GM19023 (cell line): Measurements from ENCODE around the gene IL13RA1.
"Not testable (repeated sequence)": the region's sequence is repeated elsewhere in the genome, so short reads cannot be mapped to it uniquely, and the experiment has no call there.

Source experiments
- ATAC-seq: cut with Tn5 transposase; IDR thresholded peaks from one replicate; pipeline ENCODE4 v1.9.1; 2021; ENCODE audit warnings: mild to moderate bottlenecking, moderate library complexity; ENCODE audit not compliant: unreplicated experiment

Gene IL13RA1

DNA sequence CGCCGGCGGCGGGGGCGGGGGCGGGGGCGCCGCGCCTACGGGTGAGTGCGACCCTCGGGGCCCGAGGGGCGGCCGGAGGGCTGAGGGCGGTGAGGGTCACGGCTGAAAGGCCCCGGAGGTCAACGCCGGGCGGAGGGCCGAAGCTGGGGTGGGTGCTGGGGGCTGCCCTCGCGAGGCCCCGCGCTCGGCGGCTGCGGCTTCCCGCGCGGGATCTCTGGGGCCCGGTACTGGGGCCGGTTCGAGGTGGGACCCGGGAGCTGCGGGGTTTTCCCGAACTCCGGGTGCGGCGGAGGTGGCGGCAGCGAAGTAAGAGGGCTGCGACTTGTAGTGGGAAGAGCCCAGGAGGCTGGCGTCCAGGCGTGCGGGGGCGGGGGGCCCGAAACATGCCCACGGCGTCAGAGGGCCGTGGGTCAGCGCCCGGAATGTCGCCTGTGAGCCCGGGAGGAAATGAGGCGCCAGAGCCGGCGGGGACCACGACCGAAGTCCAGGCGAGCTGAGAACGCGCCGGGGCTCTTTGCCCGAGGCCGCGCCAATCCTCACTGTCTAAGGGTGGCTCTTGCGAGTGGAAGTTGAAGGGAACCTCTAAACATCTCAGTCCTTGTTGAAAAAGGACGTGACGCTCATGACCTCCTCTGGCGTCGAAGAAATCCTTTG, 407 bp downstream of the IL13RA1 start:
- ATAC-seq: peak; percentile 11

DNA sequence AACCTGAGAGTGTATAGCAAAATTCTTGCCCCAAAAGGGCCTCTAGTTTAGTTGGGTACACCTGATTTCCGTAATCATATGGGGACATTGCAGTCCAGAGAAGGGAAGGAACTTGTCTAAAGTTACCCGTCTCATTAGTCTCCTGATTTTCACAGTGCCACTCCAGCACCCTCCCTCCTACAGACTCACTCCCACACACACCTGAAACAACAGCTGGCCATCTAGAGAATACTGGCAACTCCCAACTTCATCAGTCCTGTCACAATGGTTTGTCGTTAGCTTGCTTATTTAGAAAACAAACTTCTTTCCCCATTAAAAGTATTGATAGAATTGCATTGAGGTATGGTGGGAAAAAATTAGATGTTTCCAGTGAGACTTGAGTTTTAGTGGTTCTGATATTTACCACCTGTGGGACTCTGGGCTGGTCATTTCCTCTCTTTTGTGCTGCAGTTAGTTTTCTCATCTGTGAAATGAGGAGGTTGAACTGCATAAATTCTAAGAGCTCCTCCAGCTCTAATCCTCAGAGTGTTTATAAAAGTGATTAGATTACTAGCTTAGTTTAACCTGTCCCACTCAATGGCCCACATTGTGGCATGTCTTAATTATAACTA, 1.7 kb downstream of the IL13RA1 start:
- no peak for ATAC-seq

DNA sequence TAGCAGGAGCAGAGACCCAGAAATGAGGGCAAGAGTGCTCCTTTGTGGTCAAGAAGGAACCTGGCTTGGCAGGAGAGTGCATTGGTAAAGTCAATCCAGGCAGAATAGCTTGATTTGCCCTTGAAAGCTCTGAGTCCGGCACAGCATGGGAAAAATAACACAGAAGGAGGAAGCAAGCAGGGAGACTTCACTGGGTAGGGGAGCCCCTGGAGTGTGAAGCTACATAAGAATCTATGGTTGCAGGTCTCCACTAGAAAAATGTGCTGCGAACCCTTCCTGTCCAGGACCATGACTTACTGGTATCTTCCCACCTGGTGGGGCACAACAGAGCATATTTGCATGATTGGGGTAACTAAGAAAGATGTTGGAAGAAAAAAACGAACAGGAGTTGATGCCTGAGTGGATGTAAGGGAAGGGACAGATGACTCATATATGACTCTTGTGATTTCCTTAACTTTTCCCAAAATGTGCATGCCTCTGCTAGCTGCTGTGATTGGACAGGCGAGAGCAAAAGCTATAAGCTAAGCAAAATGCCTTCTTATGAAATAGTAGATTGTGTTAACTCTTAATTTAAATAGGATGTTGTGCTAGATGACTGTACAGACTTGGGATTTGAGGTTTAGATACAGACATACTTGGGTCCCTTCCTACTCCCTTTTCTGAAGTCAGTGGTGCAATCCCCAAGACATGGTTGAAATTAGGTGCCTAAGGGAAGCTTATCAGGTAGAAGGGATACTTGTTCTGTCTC, 3.3 kb downstream of the IL13RA1 start:
- no peak for ATAC-seq

DNA sequence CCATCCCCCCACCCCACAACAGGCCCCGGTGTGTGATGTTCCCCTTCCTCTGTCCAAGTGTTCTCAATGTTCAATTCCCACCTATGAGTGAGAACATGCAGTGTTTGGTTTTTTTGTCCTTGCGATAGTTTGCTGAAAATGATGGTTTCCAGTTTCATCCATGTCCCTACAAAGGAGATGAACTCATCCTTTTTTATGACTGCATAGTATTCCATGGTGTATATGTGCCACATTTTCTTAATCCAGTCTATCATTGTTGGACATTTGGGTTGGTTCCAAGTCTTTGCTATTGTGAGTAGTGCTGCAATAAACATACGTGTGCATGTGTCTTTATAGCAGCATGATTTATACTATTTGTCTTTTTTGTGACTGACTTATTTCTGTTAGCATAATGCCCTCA, 5.1 kb downstream of the IL13RA1 start:
- ATAC-seq: not testable (repeated sequence)

DNA sequence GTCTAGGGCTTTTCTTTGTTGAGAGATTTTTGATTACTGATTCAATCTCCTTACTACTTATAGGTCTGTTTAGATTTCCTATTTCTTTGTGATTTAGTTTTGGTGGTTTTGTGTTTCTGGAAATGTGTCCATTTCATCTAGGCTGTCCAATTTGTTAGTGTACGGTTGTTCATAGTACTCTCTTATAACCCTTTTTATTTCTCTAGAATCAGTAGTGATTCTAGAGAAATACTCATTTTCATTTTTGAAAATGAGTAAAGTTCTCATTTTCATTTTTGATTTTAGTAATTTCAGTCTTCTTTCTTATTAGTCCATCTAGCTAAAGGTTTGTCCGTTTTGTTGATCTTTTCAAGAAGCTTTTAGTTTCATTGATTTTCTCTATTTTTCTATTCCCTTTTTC, 7.5 kb downstream of the IL13RA1 start:
- no peak for ATAC-seq

DNA sequence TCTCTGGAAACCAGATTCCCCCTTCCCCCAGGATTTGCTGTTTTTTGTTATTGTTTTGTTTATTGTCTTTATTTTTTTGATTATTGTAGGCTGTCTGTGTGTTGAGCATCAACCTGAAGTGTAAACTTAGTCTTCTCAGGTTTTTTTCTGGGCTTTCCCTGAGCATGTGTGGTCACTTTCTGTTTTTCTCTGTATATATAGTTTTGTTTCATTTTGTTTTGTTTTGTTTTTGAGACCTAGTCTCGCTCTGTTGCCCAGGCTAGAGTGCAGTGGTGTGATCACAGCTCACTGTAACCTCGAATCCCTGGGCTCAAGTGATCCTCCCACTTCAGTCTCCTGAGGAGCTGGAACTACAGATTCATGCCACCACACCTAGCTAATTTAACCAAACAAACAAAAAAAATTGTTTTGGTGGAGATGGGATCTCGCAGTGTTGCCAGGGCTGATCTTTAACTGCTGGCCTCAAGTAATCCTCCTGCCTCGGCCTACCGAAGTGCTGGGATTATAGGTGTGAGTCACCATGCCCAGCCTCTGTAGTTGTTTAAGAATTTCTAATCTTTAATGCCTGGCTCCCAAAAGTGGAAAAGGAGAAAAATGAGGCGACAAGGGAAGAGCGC, 9.1 kb downstream of the IL13RA1 start:
- peak; percentile 81 for ATAC-seq

DNA sequence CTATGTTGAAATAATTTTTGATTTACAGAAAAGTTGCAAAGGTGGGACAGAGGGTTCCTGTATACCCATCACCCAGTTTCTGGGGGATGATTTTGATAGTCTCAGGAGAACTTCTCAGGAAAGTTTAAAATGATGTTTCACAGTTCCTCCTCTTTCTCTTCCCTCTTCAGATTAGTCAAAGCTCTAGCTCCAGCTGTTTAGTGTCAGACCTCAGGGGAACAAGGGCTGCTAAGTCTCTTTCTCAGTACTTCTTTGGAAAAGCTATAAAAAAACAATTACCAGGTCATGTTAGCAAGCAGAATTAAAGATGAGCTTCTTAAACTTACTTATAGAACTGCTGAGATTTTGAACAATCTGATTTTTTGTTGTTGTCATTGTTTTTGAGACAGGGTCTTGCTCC, 12.2 kb downstream of the IL13RA1 start:
- no peak for ATAC-seq

DNA sequence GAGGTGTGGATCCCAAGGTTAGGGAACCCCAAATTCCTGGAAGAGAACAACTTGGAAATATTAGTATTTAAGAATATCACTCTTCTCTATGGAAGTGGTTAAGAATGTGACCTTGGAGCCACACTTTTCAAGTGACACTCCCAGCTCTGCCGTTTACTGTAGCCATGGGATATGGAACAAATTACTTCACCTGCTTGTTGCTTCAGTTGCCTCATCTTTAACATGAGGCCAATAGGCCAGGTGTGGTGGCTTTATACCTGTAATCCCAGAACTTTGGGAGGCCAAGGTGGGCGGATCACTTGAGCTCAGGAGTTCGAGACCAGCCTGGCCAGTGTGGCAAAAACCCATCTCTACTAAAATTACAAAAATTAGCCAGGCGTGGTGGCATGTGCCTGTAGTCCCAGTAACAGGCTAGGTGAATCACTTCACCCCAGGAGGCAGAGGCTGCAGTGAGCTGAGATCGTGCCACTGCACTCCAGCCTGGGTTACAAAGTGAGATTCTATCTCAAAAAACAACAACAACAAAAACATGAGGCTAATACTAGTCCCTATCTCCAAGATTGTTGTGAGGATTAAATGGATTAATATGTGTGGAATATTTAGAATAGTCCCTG, 13.0 kb downstream of the IL13RA1 start:
- no peak for ATAC-seq

DNA sequence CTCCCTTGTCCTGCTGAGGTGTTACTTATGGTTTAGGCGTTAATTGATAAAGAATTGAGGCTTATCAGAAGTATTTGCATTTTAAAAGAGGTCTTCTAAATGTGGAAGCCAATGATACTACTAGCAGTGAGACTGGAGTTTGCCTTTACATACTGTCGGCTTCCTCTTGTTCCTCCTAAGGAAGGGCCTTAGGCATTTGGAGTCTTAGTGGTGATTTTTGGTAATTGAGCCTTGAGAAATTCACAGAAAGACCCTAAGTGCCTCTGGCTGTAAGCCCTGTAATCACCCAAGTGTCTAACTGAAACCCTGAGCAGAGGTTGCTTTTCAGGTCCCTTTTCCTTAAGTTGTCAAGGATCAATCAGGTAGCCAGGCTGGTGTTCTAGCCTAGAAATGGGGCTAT, 14.8 kb downstream of the IL13RA1 start:
- no peak for ATAC-seq

DNA sequence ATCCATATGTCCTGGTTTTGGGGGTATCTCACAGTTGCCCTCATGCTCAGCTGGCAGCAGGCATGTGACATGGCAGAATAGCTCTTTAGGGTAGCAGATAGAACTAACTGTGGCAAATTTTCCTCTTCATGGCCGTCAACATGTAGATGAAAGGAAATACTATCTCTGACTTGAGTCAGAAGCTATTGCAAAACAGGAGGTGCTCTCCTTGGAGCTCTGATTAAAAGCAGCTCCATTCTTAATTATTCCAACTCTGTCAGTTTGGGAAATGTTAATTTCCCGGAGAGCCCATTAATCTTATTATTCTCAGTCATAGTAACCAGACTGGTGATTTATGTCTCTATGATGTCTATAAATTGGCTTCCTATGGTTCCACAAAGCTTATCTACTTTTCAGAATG, 18.2 kb downstream of the IL13RA1 start:
- no peak for ATAC-seq

DNA sequence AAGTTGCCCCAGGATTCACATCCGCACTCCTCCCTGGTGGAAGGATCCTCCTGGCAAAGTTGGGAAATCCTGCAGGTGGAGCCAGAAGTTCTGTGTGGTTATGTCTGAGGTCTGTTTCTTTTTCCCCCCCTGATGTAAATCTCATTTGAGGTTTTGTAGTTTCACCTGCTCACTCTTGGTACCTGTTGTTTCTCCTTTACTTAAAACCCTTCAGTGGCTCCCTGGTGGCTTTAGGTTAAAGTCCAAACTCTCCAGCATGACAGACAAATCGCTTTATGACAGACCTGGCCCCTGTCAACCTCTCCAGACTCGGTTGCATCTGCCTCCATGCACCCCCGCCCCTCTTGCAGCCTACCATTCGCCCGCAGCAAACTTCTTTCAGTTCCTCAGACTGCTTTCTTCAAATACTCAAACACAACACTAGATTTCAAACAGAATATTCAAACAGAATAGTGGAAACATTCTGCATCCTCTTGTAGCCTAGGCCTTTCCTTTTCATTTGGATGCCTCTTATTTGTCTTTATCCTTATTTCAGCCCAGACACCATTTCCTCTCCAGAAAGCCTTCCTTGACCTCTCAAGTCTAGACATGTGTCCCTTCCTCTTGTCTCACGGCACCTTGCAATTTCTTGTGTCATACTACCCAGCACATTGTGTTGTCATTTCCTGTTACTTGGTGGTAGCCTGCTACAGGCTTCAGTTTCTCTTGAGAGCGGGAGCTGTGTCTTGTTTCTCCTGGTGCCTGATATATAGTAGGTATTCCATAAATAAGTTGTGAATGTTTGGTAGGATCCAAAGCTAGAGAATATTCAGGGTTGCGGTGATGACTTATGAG, 24.8 kb downstream of the IL13RA1 start:
- peak; percentile 90 for ATAC-seq

DNA sequence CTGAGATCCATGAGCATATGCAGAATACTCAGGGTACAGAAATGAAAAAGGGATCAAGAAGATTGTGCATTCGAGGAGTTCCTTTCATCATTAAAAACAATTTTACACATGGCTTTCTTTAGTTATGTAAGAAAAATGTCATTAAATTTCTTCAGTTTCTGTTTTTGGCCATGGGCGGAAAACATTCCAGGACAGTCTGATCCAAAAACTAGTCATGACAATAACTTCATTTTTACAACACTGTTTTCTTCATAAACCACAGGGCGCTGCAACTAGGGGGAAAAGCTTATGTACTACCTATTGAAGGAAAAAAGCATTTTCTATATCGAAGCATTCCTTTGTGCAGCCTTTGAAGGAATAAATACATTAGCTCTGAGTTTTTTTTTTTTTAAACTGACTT, 28.2 kb downstream of the IL13RA1 start:
- no peak for ATAC-seq

DNA sequence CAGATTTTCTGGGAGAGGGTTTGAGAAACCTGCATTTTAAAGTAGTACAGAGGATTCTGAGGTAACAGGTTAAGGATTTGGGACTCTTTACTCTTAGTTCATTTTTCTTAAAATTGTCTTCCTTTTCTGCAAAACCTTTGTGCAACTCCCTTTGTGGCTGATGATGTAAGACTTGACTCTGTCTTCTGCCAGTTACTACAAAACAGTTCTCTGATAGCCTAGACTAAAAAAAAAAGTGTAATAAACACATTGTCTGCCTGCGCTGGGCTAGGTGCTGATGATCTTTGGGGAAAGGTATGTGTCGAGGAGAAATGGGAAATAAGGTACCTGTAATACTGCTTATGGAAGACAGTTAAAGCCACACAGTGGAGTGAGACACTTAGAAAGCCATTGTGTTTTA, 28.7 kb downstream of the IL13RA1 start:
- ATAC-seq: no peak

DNA sequence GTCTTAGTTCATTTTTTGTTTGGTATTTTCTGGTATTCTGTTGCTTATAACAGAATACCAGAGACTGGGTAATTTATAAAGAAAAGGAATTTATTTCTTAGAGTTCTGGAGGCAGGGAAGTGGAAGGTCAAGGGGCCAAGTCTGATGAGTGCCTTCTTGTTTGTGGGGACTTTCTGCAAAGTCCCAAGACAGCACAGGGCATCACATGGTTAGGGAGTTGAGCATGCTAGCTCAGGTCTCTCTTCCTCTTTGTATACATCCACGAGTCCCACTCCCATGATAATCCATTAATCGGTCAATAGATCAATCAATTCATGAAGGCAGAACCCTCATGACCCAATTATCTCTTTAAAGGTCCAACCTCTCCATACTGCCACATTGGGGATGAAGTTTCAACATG, 31.1 kb downstream of the IL13RA1 start:
- no peak for ATAC-seq

DNA sequence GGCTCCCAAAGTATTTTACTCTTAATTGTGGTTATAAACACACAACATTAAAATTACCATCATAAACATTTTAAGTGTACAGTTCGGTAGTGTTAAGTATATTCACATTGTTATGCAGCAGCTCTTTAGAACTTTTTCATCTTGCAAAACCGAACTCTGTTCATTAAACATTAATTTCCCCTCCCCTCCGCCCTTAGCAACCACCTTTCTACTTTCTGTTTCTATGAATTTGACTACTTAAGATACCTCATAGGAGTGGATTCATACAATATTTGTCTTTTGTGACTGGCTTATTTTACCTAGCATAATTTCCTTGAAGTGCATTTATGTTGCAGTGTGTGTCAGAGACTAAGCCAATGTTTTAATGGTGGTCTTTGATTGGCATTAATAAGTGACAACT, 32.6 kb downstream of the IL13RA1 start:
- peak; percentile 54 for ATAC-seq

DNA sequence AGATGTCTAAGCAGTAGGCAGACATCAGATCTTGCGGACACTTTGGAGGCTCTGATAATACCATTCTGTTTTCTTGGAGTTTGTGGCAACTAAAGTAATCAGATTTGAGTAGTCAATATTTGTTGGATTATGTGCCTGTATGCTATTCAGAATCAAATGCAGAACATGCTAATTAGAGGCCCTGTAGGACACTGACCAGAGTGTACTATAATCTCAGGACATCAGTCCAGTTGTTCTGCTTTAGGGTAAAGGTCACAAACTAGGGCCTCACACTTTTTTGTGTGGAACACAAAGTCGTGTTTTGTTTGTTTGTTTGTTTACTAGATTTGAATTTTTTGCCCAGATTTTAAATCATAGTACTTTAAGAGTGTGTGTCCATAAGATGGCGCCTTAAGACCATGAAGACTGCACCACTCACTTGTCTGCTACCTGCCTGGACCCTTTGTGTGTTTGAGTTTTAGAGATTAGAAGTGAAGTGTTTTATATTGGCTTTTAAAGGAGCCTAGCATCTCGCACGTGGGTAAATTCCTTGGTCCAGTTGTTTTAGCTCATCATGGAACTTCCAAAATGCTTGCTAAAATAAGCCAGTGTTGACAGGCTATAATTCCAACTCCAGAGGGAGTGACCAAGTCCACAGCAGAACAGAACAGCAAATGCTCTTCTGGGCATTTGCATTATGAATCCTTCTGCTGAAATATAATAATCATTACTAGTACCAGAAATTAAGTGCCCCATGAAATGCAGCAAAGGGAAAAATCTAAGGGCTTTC, 34.7 kb downstream of the IL13RA1 start:
- no peak for ATAC-seq

DNA sequence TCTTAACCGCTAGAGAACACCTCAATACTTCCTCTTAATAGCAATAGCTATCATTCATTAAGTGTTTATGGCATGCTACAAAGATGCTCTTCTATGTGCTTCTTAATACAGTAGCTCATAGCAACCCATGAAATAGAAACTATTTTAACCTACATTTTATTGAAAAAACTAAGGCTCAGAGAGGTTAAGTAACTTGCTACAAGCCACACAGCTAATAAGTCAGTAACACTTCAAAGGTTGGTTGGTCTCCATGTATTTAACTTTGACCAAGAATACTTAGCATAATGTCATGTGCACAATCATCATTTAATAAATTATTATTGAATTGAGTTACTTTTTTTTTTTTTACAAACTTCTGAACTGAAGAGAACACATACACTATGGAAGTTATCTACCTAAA, 36.1 kb downstream of the IL13RA1 start:
- no peak for ATAC-seq

DNA sequence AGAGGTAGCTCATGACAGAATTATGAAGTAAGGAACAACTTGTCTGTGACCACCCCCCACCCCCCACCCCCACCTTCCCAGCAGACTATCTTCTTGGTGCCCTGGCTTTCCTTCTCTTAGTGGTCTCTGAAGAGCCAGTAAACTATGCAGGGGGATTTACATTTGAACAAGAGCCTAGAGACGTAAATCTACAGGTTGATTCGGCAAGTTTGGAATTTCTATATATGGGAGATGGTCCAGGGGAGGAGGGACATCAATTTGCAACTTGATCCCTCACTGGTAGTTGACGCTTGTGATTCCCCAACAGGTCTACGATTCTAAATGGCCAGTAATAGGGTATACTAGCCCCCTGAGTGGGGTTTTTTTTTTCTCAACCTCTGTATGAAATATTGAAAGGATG, 36.7 kb downstream of the IL13RA1 start:
- no peak for ATAC-seq

DNA sequence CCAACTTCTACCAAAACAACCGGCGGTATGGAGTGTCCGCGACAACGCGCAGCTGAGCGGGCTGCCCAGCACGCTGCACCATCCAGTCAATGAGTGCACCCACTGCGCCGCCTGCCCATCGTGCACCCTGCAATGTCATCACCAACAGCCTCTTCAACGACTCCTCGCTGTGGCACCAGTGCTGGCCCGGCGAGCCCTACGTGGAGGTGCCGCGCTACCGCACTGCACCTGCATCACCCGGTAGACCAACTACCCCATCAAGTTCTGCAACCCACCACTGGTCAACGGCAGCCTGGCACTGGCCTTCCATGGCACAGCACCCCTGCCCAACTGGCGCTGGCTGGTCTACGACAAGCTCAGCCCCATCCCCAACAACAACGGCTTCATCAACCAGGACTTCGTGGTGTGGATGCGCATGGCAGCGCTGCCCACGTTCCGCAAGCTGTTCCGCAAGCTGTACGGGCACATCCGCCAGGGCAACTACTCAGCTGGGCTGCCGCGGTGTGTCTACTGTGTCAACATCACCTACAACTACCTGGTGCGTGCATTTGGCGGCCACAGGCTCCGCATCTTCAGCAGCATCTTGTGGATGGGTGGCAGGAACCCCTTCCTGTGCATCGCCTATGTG, 42.8 kb downstream of the IL13RA1 start:
- no peak for ATAC-seq
